GM18867 (cell line): Measurements from ENCODE around the gene USP46.

Source experiments
- ATAC-seq: cut with Tn5 transposase; IDR thresholded peaks from one replicate; pipeline ENCODE4 v1.9.1; 2021; ENCODE audit warnings: mild to moderate bottlenecking, moderate library complexity; ENCODE audit not compliant: unreplicated experiment

The USP46 gene

GRCh38 chr4:52622564-52622963 lies 36.5 kb downstream of the USP46 start:
- ATAC-seq = no peak

- no peak for ATAC-seq
These were observed 37.5 kb downstream of the USP46 start for GRCh38 chr4:52621567-52621966.

GRCh38 chr4:52619591-52619931 lies 39.5 kb downstream of the USP46 start:
- no peak for ATAC-seq

GRCh38 chr4:52618795-52619590 lies 40.1 kb downstream of the USP46 start:
- no peak for ATAC-seq

DNA sequence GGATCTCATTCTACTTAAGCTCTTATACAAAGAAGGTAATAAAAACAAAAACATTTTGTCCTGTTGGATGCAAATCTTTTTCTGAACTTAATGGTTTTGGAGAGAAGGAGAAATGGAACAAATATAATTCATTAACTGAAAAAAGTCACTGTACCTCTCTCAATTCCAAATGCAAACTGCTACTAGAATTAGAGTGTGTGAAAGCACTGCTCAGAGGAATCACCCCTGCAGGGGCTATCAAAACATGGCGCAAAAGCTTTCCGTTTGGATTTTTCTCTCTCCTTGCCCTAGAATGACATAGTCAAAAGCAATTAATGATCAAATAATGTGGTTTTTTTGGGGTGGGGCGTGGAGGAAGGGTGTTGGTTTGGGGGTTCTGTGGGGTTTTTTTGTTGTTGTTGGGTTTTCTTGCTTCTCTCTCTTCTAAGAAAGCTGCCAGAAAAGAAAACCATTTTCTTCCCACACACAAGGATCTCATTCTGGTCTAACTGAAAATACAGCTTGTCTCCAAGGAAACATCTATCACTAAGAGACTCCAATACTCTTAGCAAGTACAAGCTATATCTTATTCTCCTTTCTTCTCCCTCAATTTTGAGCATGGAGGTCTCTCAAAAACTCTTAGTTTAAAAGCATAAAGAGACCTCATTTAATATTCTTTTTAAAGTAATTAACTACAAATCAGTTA lies 41.6 kb downstream of the USP46 start:
- ATAC-seq = no peak

DNA sequence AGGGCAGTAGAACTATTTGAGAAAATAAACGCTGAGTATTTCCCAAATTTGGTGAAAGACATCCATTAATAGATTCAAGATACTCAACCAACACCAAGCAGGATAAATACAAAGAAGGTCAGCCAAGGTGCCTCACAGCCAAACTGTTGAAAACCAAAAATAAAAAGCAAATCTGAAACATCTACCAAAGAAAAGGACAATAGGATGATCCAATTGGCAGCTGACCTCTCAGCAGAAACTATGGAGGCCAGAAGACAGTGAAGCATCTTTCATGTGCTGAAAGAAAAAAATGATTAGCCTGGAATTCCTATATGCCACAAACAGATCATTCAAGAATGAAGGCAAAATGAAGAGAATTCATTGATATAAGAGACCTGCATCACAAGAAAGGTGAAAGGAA lies 44.9 kb downstream of the USP46 start:
- no peak for ATAC-seq

GRCh38 chr4:52612341-52612740 lies 46.8 kb downstream of the USP46 start:
- no peak for ATAC-seq

DNA sequence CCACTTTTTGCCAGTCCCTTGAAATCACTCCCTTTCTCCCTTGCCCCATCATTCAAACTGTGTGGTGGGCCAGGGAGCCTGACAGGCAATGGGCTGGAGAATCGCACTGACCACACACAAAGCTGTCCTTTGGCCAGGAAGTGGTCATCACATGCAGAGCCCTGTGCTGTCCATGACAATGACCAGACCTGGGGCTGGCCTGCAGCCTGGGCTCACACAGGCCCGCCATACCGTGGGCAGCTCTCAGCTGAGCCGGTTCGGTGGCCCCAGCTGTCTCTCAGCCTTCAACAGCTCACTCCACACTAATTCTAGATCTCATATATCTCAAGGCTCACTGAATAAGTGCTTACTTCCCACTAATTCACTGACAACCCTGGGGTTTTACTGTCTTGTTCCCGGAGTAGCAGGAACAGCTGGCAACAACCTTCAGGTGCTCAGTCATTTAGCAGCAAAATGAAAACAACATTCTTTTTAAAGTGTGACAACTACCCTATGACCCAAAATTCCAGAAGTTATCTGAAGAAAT lies 48.0 kb downstream of the USP46 start:
- ATAC-seq = no peak

DNA sequence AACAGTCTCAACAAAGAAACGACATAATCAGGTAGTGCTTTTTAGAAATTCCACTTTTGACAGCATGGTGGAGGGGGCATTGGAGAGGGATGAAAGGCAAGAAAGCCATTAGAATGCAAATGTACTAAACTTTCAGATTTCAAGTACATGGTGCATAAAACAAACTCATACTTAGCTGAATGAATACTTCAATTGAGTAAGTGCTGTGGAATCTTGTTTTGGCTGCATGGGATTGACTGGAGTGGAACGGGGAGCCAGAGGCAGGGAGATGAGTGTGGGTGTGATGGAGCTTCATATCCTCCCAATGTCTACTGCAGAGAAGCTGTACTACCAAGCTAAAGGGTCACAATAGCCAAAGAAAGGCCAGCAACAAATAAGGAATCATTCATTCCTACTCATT lies 52.4 kb downstream of the USP46 start:
- no peak for ATAC-seq

- ATAC-seq = no peak
These were observed 53.1 kb downstream of the USP46 start for GRCh38 chr4:52606040-52606439.

GRCh38 chr4:52604215-52604614 lies 54.9 kb downstream of the USP46 start:
- no peak for ATAC-seq

- ATAC-seq = no peak
These were observed 58.8 kb downstream of the USP46 start for GRCh38 chr4:52600275-52600674.

GRCh38 chr4:52595001-52595400 lies 64.1 kb downstream of the USP46 start:
- no peak for ATAC-seq

DNA sequence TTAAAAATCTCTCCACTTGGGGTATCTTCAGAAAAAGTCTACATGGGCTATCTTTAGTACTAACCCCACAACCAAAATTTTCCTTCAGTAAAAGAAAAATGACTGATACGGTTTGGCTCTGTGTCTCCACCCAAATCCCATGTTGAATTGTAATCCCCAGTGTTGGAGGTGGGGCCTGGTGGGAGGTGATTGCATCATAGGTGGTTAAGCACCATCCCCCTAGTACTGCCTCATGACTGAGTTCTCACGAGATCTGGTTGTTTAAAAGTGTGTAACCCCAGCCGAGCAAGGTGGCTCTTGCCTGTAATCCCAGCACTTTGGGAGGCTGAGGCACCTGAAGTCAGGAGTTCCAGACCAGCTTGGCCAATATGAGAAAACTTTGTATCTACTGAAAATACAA lies 66.8 kb downstream of the USP46 start:
- ATAC-seq = no peak

- ATAC-seq = no peak
These were observed 70.1 kb downstream of the USP46 start for GRCh38 chr4:52588771-52589591.

DNA sequence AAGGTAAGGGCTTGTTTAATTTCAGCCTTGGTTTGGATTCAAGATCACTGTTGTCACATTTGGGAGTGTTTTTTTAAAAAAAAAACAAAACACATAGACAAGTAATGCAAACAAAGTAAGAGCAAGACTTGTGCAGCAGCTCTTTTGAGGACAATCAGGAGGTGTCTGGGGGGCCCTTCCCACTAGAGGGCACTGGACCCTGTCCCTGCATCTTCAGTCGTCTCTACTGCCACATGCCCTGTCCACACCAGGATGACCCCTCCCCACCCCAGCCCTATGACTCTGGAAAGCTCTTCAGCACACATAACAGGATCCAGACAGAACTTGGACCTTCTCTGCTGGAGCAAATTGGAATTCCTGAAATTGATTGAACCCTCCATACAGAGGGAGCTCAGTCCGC lies 71.0 kb downstream of the USP46 start:
- peak; percentile 67 for ATAC-seq

GRCh38 chr4:52586069-52586468 lies 73.0 kb downstream of the USP46 start:
- no peak for ATAC-seq

DNA sequence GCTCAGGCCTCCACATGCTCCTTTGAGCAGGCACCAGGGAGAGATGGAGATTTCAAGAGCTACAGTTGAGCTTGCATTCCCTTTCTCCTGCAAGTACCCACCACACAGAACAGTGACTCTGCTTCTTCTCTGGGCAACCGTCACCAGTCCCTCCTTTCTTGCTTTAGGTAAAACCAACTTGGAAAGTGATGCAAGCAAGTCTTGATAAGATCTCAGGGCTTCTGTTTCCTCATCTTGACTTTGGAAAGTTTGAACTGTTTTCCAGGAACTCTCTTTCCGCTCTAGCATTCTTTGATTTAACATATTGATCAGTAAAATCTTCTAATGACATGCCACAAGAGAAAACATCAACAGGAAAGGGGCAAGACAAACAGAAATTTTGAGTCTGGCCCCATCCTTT lies 73.7 kb downstream of the USP46 start:
- ATAC-seq = no peak

DNA sequence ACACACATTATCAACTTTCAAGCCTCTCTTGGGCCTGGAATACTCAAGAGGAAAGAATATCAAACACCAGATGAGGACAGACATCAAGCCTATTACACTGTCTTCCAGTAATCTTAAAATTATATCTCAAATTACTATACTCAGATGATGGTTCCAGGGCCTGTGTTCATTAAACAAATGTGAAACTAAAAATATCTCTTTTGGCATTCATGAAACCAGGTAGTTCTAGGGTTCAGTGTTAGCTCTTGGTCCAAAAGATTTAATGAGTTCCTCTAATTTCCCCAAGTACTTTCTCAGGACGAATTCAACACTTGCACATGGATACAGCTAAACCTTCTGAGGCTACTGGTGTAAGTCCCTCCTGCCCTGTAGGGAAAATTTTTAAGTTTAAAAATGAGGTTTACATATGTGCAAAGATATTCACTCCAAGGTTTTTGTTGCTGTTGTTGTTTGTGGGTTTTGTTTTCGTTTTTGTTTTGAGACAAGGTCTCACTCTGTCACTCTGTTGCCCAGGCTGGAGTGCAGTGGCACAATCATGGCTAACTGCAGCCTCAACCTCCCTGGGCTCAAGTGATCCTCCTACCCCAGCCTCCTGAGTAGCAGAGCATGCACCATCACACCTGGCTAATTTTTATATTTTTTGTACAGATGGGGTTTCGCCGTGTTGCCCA lies 79.4 kb downstream of the USP46 start:
- ATAC-seq = peak; percentile 67

GRCh38 chr4:52578951-52579350 lies 80.2 kb downstream of the USP46 start:
- no peak for ATAC-seq

DNA sequence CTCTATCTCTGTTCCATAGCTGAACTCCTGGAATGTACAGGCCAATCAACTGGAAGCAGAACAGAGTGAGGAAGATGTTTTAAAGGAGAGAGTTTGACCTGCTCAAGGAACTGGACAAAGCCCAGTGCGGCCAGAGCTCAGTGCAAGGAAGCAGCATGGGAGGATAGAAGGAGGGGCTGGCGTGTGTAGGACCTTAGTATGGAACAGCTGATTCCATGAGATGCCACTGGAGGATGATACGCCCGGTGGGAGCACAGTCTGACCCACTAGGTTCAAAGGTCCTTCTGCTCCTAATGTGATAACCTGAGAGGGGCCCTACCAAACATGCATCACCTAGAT lies 81.5 kb downstream of the USP46 start:
- ATAC-seq = no peak
